SHP77 treated with DMSO at 0.1 percent for 48 hours (cell line): ENCODE data around the gene GGA2.
"Not testable (repeated sequence)": the region's sequence is repeated elsewhere in the genome, so short reads cannot be mapped to it uniquely, and the experiment has no call there.

Source experiments
- DNase-seq: peaks from one replicate; lab custom pipeline; 2025; lab: John Stamatoyannopoulos, UW

Gene GGA2

GRCh38 chr16:23476289-23476688, 34.0 kb downstream of the GGA2 start:
- no peak for DNase-seq

GRCh38 chr16:23469814-23470213, 40.5 kb downstream of the GGA2 start:
- DNase-seq = no peak

GRCh38 chr16:23466162-23466885, 44.0 kb downstream of the GGA2 start:
- no peak for DNase-seq

GRCh38 chr16:23465179-23465578, 45.1 kb downstream of the GGA2 start:
- DNase-seq = no peak

- no peak for DNase-seq
Measured at GRCh38 chr16:23464196-23464595, 46.1 kb downstream of the GGA2 start.

GRCh38 chr16:23462994-23463393, 47.3 kb downstream of the GGA2 start:
- DNase-seq = not testable (repeated sequence)

- DNase-seq = no peak
Measured at GRCh38 chr16:23453338-23454052, 56.8 kb downstream of the GGA2 start.

GRCh38 chr16:23452572-23453337, 57.5 kb downstream of the GGA2 start, which contains the start of gene COG7:
COG7 (minus strand) TSS chr16:23453189; CDS start chr16:23452994, 195 bp downstream.
- DNase-seq = peak; percentile 23

GRCh38 chr16:23452221-23452571, 58.1 kb downstream of the GGA2 start:
- no peak for DNase-seq

- DNase-seq = no peak
Measured at GRCh38 chr16:23448392-23448791, 61.9 kb downstream of the GGA2 start.

GRCh38 chr16:23437542-23437941, 72.8 kb downstream of the GGA2 start:
- DNase-seq = not testable (repeated sequence)

- DNase-seq = no peak
Measured at GRCh38 chr16:23436951-23437350, 73.3 kb downstream of the GGA2 start.

- DNase-seq = peak; percentile 10
Measured at GRCh38 chr16:23435500-23435899, 74.8 kb downstream of the GGA2 start.

GRCh38 chr16:23434380-23434779, 75.9 kb downstream of the GGA2 start:
- no peak for DNase-seq

- no peak for DNase-seq
Measured at GRCh38 chr16:23433261-23433920, 76.9 kb downstream of the GGA2 start.

GRCh38 chr16:23432176-23433128, 77.8 kb downstream of the GGA2 start:
- DNase-seq = no peak

- DNase-seq = no peak
Measured at GRCh38 chr16:23428351-23428750, 81.9 kb downstream of the GGA2 start.

- DNase-seq = no peak
Measured at GRCh38 chr16:23424292-23424958, 85.9 kb downstream of the GGA2 start.

- no peak for DNase-seq
Measured at GRCh38 chr16:23423496-23424049, 86.7 kb downstream of the GGA2 start.

GRCh38 chr16:23420011-23420410, 90.3 kb downstream of the GGA2 start:
- no peak for DNase-seq
